HepG2 (cell line): ENCODE measurements around the gene ZNF563. TPM values are rescaled to one million over a fixed set of nuclear protein-coding genes. Genes with fewer than 3 reads are reported as not detected.

Source experiments
- ARID5B ChIP-seq: IDR thresholded peaks from 2 replicates; pipeline ENCODE4 v1.4.0; 2020; ENCODE audit warnings: mild to moderate bottlenecking, missing genetic modification reagents
- ARNT ChIP-seq: fragments of 450-650 bp; IDR thresholded peaks from 2 replicates; pipeline ENCODE4 v1.6.1; 2017
- CEBPG ChIP-seq: IDR thresholded peaks from 2 replicates; pipeline ENCODE4 v1.6.1; 2016
- CHD4 ChIP-seq: fragments of 200-600 bp; sonication (generic); IDR thresholded peaks from 2 replicates; pipeline ENCODE4 v1.7.0; 2017; ENCODE audit warnings: mild to moderate bottlenecking, low read length, borderline replicate concordance
- CREB1 ChIP-seq, 2 experiments: fragments of 450-650 bp in 1 of 2; IDR thresholded peaks; 2 replicates each; pipeline ENCODE4 v1.6.1; 2016 to 2017; ENCODE audit warnings: control low read depth in 1 of 2, mild to moderate bottlenecking in 1 of 2, missing compliant biosample characterization in 1 of 2, missing genetic modification characterization in 1 of 2
- FOXA3 ChIP-seq: IDR thresholded peaks from 2 replicates; pipeline ENCODE4 v1.6.1; 2016; ENCODE audit warnings: missing genetic modification reagents, missing compliant biosample characterization
- IRF1 ChIP-seq: sonication (generic); formaldehyde crosslinking; IDR thresholded peaks from 2 replicates; pipeline ENCODE4 v1.4.0; 2020; ENCODE audit warnings: low read depth, mild to moderate bottlenecking, missing genetic modification reagents
- IRF2 ChIP-seq: IDR thresholded peaks from 2 replicates; pipeline ENCODE4 v1.6.1; 2018; ENCODE audit warnings: missing genetic modification reagents, missing compliant biosample characterization
- KMT2A ChIP-seq: sonication (generic); formaldehyde crosslinking; IDR thresholded peaks from 2 replicates; pipeline ENCODE4 v1.4.0; 2020; ENCODE audit warnings: missing genetic modification reagents
- KMT2B ChIP-seq: IDR thresholded peaks from 2 replicates; pipeline ENCODE4 v1.6.1; 2016; ENCODE audit warnings: missing genetic modification reagents, missing compliant biosample characterization
- MXI1 ChIP-seq: IDR thresholded peaks from 3 replicates; pipeline ENCODE4 v1.6.1; 2012; ENCODE audit warnings: low read depth, low read length, inconsistent platforms, borderline replicate concordance
- NCOA2 ChIP-seq: sonication (generic); formaldehyde crosslinking; IDR thresholded peaks from 2 replicates; pipeline ENCODE4 v1.8.0; 2022; ENCODE audit warnings: inconsistent platforms
- NR2F6 ChIP-seq, 2 experiments: IDR thresholded peaks; 2 replicates each; pipeline ENCODE4 v1.6.1; 2016; ENCODE audit warnings: antibody characterized with exemption in 1 of 2, mild to moderate bottlenecking in 1 of 2
- POLR2G ChIP-seq: fragments of 200-400 bp; formaldehyde crosslinking; IDR thresholded peaks from 2 replicates; pipeline ENCODE4 v1.6.1; 2018; ENCODE audit warnings: mild to moderate bottlenecking, low read depth, low read length, moderate library complexity
- SALL1 ChIP-seq: sonication (generic); formaldehyde crosslinking; IDR thresholded peaks from 2 replicates; pipeline ENCODE4 v1.8.0; 2022; ENCODE audit warnings: mild to moderate bottlenecking, missing genetic modification reagents
- SAP130 ChIP-seq: IDR thresholded peaks from 2 replicates; pipeline ENCODE4 v1.6.1; 2016; ENCODE audit warnings: low read depth
- SOX5 ChIP-seq: IDR thresholded peaks from 2 replicates; pipeline ENCODE4 v1.6.1; 2016; ENCODE audit warnings: borderline replicate concordance
- TBX2 ChIP-seq: sonication (generic); formaldehyde crosslinking; IDR thresholded peaks from 2 replicates; pipeline ENCODE4 v1.5.0; 2020; ENCODE audit warnings: missing genetic modification reagents, mild to moderate bottlenecking, borderline replicate concordance
- TFAP4 ChIP-seq: sonication (generic); IDR thresholded peaks from 2 replicates; pipeline ENCODE4 v1.6.1; 2016; ENCODE audit warnings: low read depth, borderline replicate concordance
- ZIK1 ChIP-seq: sonication (generic); formaldehyde crosslinking; IDR thresholded peaks from 2 replicates; pipeline ENCODE4 v1.5.0; 2020; ENCODE audit warnings: mild to moderate bottlenecking, low read depth, missing genetic modification reagents, borderline replicate concordance
- ZMYM4 ChIP-seq: sonication (generic); formaldehyde crosslinking; IDR thresholded peaks from 2 replicates; pipeline ENCODE4 v1.8.1; 2023; ENCODE audit warnings: mild to moderate bottlenecking, missing genetic modification reagents
- ZNF18 ChIP-seq: sonication (generic); formaldehyde crosslinking; IDR thresholded peaks from 2 replicates; pipeline ENCODE4 v1.8.0; 2022; ENCODE audit warnings: mild to moderate bottlenecking, missing genetic modification reagents; ENCODE audit not compliant: insufficient replicate concordance
- ZNF232 ChIP-seq: sonication (generic); formaldehyde crosslinking; IDR thresholded peaks from 2 replicates; pipeline ENCODE4 v1.4.0; 2020; ENCODE audit warnings: missing genetic modification reagents, borderline replicate concordance
- ZNF274 ChIP-seq: sonication (generic); formaldehyde crosslinking; IDR thresholded peaks from 2 replicates; pipeline ENCODE4 v1.5.1; 2020; ENCODE audit warnings: mild to moderate bottlenecking, missing genetic modification reagents
- ZNF775 ChIP-seq: sonication (generic); formaldehyde crosslinking; IDR thresholded peaks from 2 replicates; pipeline ENCODE4 v1.4.0; 2020; ENCODE audit warnings: missing genetic modification reagents, mild to moderate bottlenecking, moderate library complexity, borderline replicate concordance
- polyA plus RNA-seq, 8 experiments: library from polyadenylated mRNA; depleted of rRNA in 3 of 8; stranded (reverse) in 7 of 8; unstranded in 1 of 8; fragments of >200 nt; fragmentation: Illumina TruSeq in 4 of 8; extraction: Trizol in 4 of 8; gene quantifications; 2 replicates each; pipeline versions ENCODE4 v1.2.1 to v1.2.3, GENCODE V29; 2011 to 2016; ENCODE audit warnings: low read depth in 4 of 8, missing spikeins in 1 of 8, mixed read lengths in 1 of 8; ENCODE audit not compliant: insufficient read depth in 1 of 8
- total RNA-seq, 5 experiments: library from RNA; depleted of rRNA; stranded (reverse); fragments of >200 nt; fragmentation: Illumina TruSeq; extraction: Trizol; gene quantifications; 2 replicates each; pipeline ENCODE4 v1.2.3, GENCODE V29; 2016; ENCODE audit warnings: low read depth in 1 of 5

Gene ZNF563
- total and polyA plus RNA-seq, 2 of the 13 experiments (the other 11 are each of a cell fraction or from before 2014, with no cell fraction given): 7.5 to 19.5 TPM

- no peak for TF ChIP-seq CHD4
- peak; percentile 68; the same call in 1 of the 2 replicates for TF ChIP-seq KMT2B
- peak; percentile 54; the same call in 1 of the 2 replicates for TF ChIP-seq ARID5B (CRISPR knock-in tag)
- 0 out of 2 replicates have a peak, but pooled peaks have one; percentile 36 for TF ChIP-seq ZMYM4 (CRISPR knock-in tag)
- TF ChIP-seq CREB1 (IDR thresholded peaks at IDR 0.05): no peak
- peak; percentile 56; the same call in 1 of the 2 replicates for TF ChIP-seq CREB1 (CRISPR knock-in tag; IDR thresholded peaks at IDR 0.05)
- 0 out of 2 replicates have a peak, but pooled peaks have one; percentile 25 for TF ChIP-seq ZNF232 (CRISPR knock-in tag)
- no peak for TF ChIP-seq ZNF274 (CRISPR knock-in tag)
- peak; percentile 92; the same call in 1 of the 2 replicates for TF ChIP-seq IRF1
- peak; percentile 64; the same call in 1 of the 2 replicates for TF ChIP-seq KMT2A
- TF ChIP-seq IRF2 (CRISPR knock-in tag): peak; percentile 100
- TF ChIP-seq ZIK1: no peak
- no peak for TF ChIP-seq TFAP4
- TF ChIP-seq SAP130 (CRISPR knock-in tag): peak; percentile 78
- peak; percentile 85; the same call in 2 of the 3 replicates for TF ChIP-seq MXI1
- 0 out of 2 replicates have a peak, but pooled peaks have one; percentile 13 for TF ChIP-seq SALL1 (CRISPR knock-in tag)
- peak; percentile 47; the same call in 1 of the 2 replicates for TF ChIP-seq CEBPG (CRISPR knock-in tag)
- TF ChIP-seq FOXA3 (CRISPR knock-in tag): peak; percentile 73
- TF ChIP-seq POLR2G: peak; percentile 46; the same call in 1 of the 2 replicates
- no peak for TF ChIP-seq ARNT
- TF ChIP-seq NR2F6 (IDR thresholded peaks at IDR 0.05): 0 out of 2 replicates have a peak, but pooled peaks have one; percentile 28
- TF ChIP-seq NR2F6 (CRISPR knock-in tag; IDR thresholded peaks at IDR 0.05): 0 out of 2 replicates have a peak, but pooled peaks have one; percentile 34
- TF ChIP-seq TBX2 (CRISPR knock-in tag): 0 out of 2 replicates have a peak, but pooled peaks have one; percentile 5
- no peak for TF ChIP-seq ZNF775 (CRISPR knock-in tag)
- TF ChIP-seq ZNF18 (CRISPR knock-in tag): no peak
- no peak for TF ChIP-seq NCOA2 (CRISPR knock-in tag)
- TF ChIP-seq SOX5: peak; percentile 67
Observed at GRCh38 chr19:12314553-12314952, 18.9 kb downstream of the ZNF563 start (continued).
